ENCODE measurements around the gene MARCHF3.

DNA sequence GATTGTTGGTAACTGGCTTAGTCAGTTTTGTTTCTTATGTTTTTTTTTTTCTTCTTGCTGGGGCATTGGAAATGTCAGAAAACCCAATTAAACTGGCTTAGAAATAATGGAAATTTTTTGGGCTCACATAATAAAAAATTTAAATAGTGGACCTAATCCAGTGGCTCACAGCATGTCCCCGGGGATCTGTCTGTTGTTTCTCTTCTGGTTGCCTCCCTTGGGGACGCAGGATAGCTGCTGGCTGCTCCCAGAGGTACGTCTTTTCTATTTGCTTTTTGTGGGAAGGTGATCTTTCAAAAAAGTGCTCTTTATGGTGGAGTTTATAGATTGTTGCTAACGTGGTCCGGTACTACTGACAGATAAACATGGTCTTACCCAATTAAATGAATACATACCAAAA is 201.3 kb downstream of the MARCHF3 start:
- TF ChIP-seq, protein P1, sequence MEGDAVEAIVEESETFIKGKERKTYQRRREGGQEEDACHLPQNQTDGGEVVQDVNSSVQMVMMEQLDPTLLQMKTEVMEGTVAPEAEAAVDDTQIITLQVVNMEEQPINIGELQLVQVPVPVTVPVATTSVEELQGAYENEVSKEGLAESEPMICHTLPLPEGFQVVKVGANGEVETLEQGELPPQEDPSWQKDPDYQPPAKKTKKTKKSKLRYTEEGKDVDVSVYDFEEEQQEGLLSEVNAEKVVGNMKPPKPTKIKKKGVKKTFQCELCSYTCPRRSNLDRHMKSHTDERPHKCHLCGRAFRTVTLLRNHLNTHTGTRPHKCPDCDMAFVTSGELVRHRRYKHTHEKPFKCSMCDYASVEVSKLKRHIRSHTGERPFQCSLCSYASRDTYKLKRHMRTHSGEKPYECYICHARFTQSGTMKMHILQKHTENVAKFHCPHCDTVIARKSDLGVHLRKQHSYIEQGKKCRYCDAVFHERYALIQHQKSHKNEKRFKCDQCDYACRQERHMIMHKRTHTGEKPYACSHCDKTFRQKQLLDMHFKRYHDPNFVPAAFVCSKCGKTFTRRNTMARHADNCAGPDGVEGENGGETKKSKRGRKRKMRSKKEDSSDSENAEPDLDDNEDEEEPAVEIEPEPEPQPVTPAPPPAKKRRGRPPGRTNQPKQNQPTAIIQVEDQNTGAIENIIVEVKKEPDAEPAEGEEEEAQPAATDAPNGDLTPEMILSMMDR (IDR thresholded peaks at IDR 0.05) = no peak
- no peak for TF ChIP-seq POLR2A (IDR thresholded peaks at IDR 0.05)
